HepG2 (cell line): Measurements from ENCODE around the gene ZCCHC10. TPM values are rescaled to one million over a fixed set of nuclear protein-coding genes. Genes with fewer than 3 reads are reported as not detected.
A peak's percentile ranks its signal among the peaks of the same experiment; 100 is the strongest.

Experiments used
- CREBL2 ChIP-seq: sonication (generic); formaldehyde crosslinking; IDR thresholded peaks from 2 replicates; pipeline ENCODE4 v1.8.1; 2023; ENCODE audit warnings: missing genetic modification reagents, mild to moderate bottlenecking, borderline replicate concordance
- ESRRA ChIP-seq: sonication (generic); formaldehyde crosslinking; IDR thresholded peaks from 2 replicates; pipeline ENCODE4 v1.5.1; 2020; ENCODE audit warnings: mild to moderate bottlenecking, low read depth, missing genetic modification reagents
- HHEX ChIP-seq: IDR thresholded peaks from 2 replicates; pipeline ENCODE4 v1.6.1; 2016; ENCODE audit warnings: control low read depth
- IRF1 ChIP-seq: sonication (generic); formaldehyde crosslinking; IDR thresholded peaks from 2 replicates; pipeline ENCODE4 v1.4.0; 2020; ENCODE audit warnings: low read depth, mild to moderate bottlenecking, missing genetic modification reagents
- JUND ChIP-seq: sonication (generic); formaldehyde crosslinking; IDR thresholded peaks from 2 replicates; pipeline ENCODE4 v1.8.0; 2022; ENCODE audit warnings: mild to moderate bottlenecking, missing genetic modification reagents
- KDM2A ChIP-seq: sonication (generic); formaldehyde crosslinking; IDR thresholded peaks from 2 replicates; pipeline ENCODE4 v1.4.0; 2020; ENCODE audit warnings: low read depth, missing genetic modification reagents, borderline replicate concordance
- KLF9 ChIP-seq: IDR thresholded peaks from 2 replicates; pipeline ENCODE4 v1.6.1; 2016; ENCODE audit warnings: low read depth
- MAFG ChIP-seq: sonication (generic); formaldehyde crosslinking; IDR thresholded peaks from 2 replicates; pipeline ENCODE4 v1.5.1; 2020; ENCODE audit warnings: mild to moderate bottlenecking, missing genetic modification reagents
- MIER2 ChIP-seq: IDR thresholded peaks from 2 replicates; pipeline ENCODE4 v1.6.1; 2016; ENCODE audit warnings: missing biosample characterization, missing genetic modification reagents
- MTA3 ChIP-seq: sonication (generic); formaldehyde crosslinking; IDR thresholded peaks from 2 replicates; pipeline ENCODE4 v1.4.0; 2020; ENCODE audit warnings: missing genetic modification reagents
- NR2C2 ChIP-seq: sonication (generic); formaldehyde crosslinking; IDR thresholded peaks from 2 replicates; pipeline ENCODE4 v1.4.0; 2020; ENCODE audit warnings: missing genetic modification reagents, mild to moderate bottlenecking, moderate library complexity, borderline replicate concordance
- POLR2A ChIP-seq, 2 experiments: IDR thresholded peaks; 2 replicates each; pipeline ENCODE4 v1.6.1; 2011; ENCODE audit warnings: low read depth in 2 of 2, low read length in 2 of 2, mild to moderate bottlenecking in 1 of 2, moderate library complexity in 1 of 2; ENCODE audit not compliant: insufficient read depth in 1 of 2
- PRPF4 ChIP-seq: fragments of 200-400 bp; formaldehyde crosslinking; IDR thresholded peaks from 2 replicates; pipeline ENCODE4 v1.6.1; 2016; ENCODE audit warnings: low read length, low read depth; ENCODE audit not compliant: poor library complexity, severe bottlenecking
- RAD21 ChIP-seq: fragments of 450-650 bp; formaldehyde crosslinking; IDR thresholded peaks from 2 replicates; pipeline ENCODE4 v1.5.0; 2020; ENCODE audit warnings: mild to moderate bottlenecking
- SIN3A ChIP-seq: IDR thresholded peaks from 2 replicates; pipeline ENCODE4 v1.6.1; 2011; ENCODE audit warnings: low read depth, mild to moderate bottlenecking, control low read depth, low read length, borderline replicate concordance
- SP1 ChIP-seq, 2 experiments: fragments of 450-650 bp in 1 of 2; sonication (generic) in 1 of 2; formaldehyde crosslinking in 1 of 2; IDR thresholded peaks; 2 replicates each; pipeline versions ENCODE4 v1.4.0 to v1.6.1; 2016 to 2020; ENCODE audit warnings: missing genetic modification reagents in 1 of 2
- ZBTB39 ChIP-seq: sonication (generic); formaldehyde crosslinking; IDR thresholded peaks from 2 replicates; pipeline ENCODE4 v1.5.0; 2020; ENCODE audit warnings: missing genetic modification reagents
- ZC3H13 ChIP-seq: sonication (generic); formaldehyde crosslinking; IDR thresholded peaks from 2 replicates; pipeline ENCODE4 v1.8.1; 2023; ENCODE audit warnings: mild to moderate bottlenecking, missing genetic modification reagents, moderate library complexity
- ZMAT5 ChIP-seq: sonication (generic); formaldehyde crosslinking; IDR thresholded peaks from 2 replicates; pipeline ENCODE4 v1.5.0; 2020; ENCODE audit warnings: mild to moderate bottlenecking, low read depth, missing genetic modification reagents, borderline replicate concordance
- ZMYM2 ChIP-seq: sonication (generic); formaldehyde crosslinking; IDR thresholded peaks from 2 replicates; pipeline ENCODE4 v1.8.0; 2022; ENCODE audit warnings: mild to moderate bottlenecking, missing genetic modification reagents
- ZNF160 ChIP-seq: sonication (generic); formaldehyde crosslinking; IDR thresholded peaks from 2 replicates; pipeline ENCODE4 v1.8.0; 2022; ENCODE audit warnings: mild to moderate bottlenecking, inconsistent platforms, missing genetic modification reagents
- ZNF329 ChIP-seq: sonication (generic); formaldehyde crosslinking; IDR thresholded peaks from 2 replicates; pipeline ENCODE4 v1.9.0; 2021; ENCODE audit warnings: low read depth, mild to moderate bottlenecking, missing genetic modification reagents
- ZNF383 ChIP-seq: sonication (generic); formaldehyde crosslinking; IDR thresholded peaks from 2 replicates; pipeline ENCODE4 v1.4.0; 2020; ENCODE audit warnings: missing genetic modification reagents, mild to moderate bottlenecking, borderline replicate concordance
- ZNF577 ChIP-seq: sonication (generic); formaldehyde crosslinking; IDR thresholded peaks from 2 replicates; pipeline ENCODE4 v1.4.0; 2020; ENCODE audit warnings: mild to moderate bottlenecking, low read depth, missing genetic modification reagents, borderline replicate concordance
- ZNF703 ChIP-seq: sonication (generic); formaldehyde crosslinking; IDR thresholded peaks from 2 replicates; pipeline ENCODE4 v1.5.1; 2020; ENCODE audit warnings: missing genetic modification reagents, mild to moderate bottlenecking, moderate library complexity, borderline replicate concordance
- ZNF740 ChIP-seq: sonication (generic); formaldehyde crosslinking; IDR thresholded peaks from 2 replicates; pipeline ENCODE4 v1.4.0; 2020; ENCODE audit warnings: missing genetic modification reagents
- ZSCAN31 ChIP-seq: sonication (generic); formaldehyde crosslinking; IDR thresholded peaks from 2 replicates; pipeline ENCODE4 v1.5.0; 2020; ENCODE audit warnings: low read depth, mild to moderate bottlenecking, missing genetic modification reagents
- polyA plus RNA-seq, 8 experiments: library from polyadenylated mRNA; depleted of rRNA in 3 of 8; stranded (reverse) in 7 of 8; unstranded in 1 of 8; fragments of >200 nt; fragmentation: Illumina TruSeq in 4 of 8; extraction: Trizol in 4 of 8; gene quantifications; 2 replicates each; pipeline versions ENCODE4 v1.2.1 to v1.2.3, GENCODE V29; 2011 to 2016; ENCODE audit warnings: low read depth in 4 of 8, missing spikeins in 1 of 8, mixed read lengths in 1 of 8; ENCODE audit not compliant: insufficient read depth in 1 of 8
- total RNA-seq, 5 experiments: library from RNA; depleted of rRNA; stranded (reverse); fragments of >200 nt; fragmentation: Illumina TruSeq; extraction: Trizol; gene quantifications; 2 replicates each; pipeline ENCODE4 v1.2.3, GENCODE V29; 2016; ENCODE audit warnings: low read depth in 1 of 5

The ZCCHC10 gene
- total and polyA plus RNA-seq, 2 of the 13 experiments (the other 11 are each of a cell fraction or from before 2014, with no cell fraction given) = 40.7 to 48.2 TPM

- TF ChIP-seq PRPF4 (no peak), ZNF329 (CRISPR knock-in tag) (no peak), IRF1 (no peak), KLF9 (CRISPR knock-in tag) (peak; percentile 74; the same call in 1 of the 2 replicates), NR2C2 (no peak), ZC3H13 (CRISPR knock-in tag) (no peak), RAD21 (CRISPR knock-in tag) (no peak; the same call in none of the 2 replicates), ZNF160 (CRISPR knock-in tag) (no peak; the same call in none of the 2 replicates), ZNF703 (CRISPR knock-in tag) (no peak; the same call in 1 of the 2 replicates), ZSCAN31 (CRISPR knock-in tag) (no peak), SIN3A (peak; percentile 87), ZMYM2 (CRISPR knock-in tag) (peak; percentile 65; the same call in 1 of the 2 replicates), MTA3 (CRISPR knock-in tag) (no peak), CREBL2 (no peak), ZNF740 (CRISPR knock-in tag) (0 out of 2 replicates have a peak, but pooled peaks have one; percentile 41), ZNF577 (CRISPR knock-in tag) (no peak), KDM2A (no peak), MAFG (CRISPR knock-in tag) (no peak), ZBTB39 (CRISPR knock-in tag) (no peak), ZMAT5 (CRISPR knock-in tag) (no peak), ZNF383 (CRISPR knock-in tag) (no peak), MIER2 (CRISPR knock-in tag) (no peak; the same call in 1 of the 2 replicates), ESRRA (CRISPR knock-in tag) (no peak), SP1 (IDR thresholded peaks at IDR 0.05) (no peak), SP1 (CRISPR knock-in tag; IDR thresholded peaks at IDR 0.05) (no peak; the same call in 1 of the 2 replicates), HHEX (CRISPR knock-in tag) (no peak), JUND (CRISPR knock-in tag) (no peak), POLR2A (IDR thresholded peaks at IDR 0.05; ENCODE audit: insufficient read depth in 1 of 2, low read depth in 2 of 2, low read length in 2 of 2) (peak in 1 of 2 experiments; percentile 39; a peak in 1 of 4 replicates)
Measured at GRCh38 chr5:133052317-133053175, 26.2 kb upstream of the ZCCHC10 start (continued).
